Esophagus muscularis mucosa (tissue), 4 donors: Measurements from ENCODE around the gene GABRA4. TPM values are rescaled to one million over a fixed set of nuclear protein-coding genes. Genes with fewer than 3 reads are reported as not detected.

Experiments
- DNase-seq: peaks from one replicate; pipeline ENCODE4 v3.0.0-alpha.2; 2017; ENCODE audit errors: extremely low spot score
- H3K27ac ChIP-seq, 4 donors: fragments of 200-600 bp; sonication (generic); replicated peaks in 1 of 4; 1 replicate in 3 of 4; 2 replicates in 1 of 4; pipeline ENCODE4 v1.5.1; 2016 to 2019; ENCODE audit warnings: mild to moderate bottlenecking in 1 of 4
- H3K27me3 ChIP-seq, 4 donors: fragments of 200-600 bp; sonication (generic); one replicate each; pipeline versions ENCODE4 v1.5.1 to v1.6.0; 2016 to 2019
- H3K36me3 ChIP-seq, 4 donors: fragments of 200-600 bp; sonication (generic); one replicate each; pipeline ENCODE4 v1.5.1; 2016 to 2019
- H3K4me1 ChIP-seq, 4 donors: fragments of 200-600 bp; sonication (generic); one replicate each; pipeline ENCODE4 v1.5.1; 2016 to 2019
- H3K4me3 ChIP-seq, 4 donors: fragments of 200-600 bp; sonication (generic); 1 replicate in 2 of 4; 2 replicates in 2 of 4; pipeline ENCODE4 v1.5.1; 2016 to 2019; ENCODE audit warnings: mild to moderate bottlenecking in 4 of 4, moderate library complexity in 1 of 4
- H3K9me3 ChIP-seq, 4 donors: fragments of 200-600 bp; sonication (generic); 1 replicate in 3 of 4; 2 replicates in 1 of 4; pipeline ENCODE4 v1.5.1; 2016 to 2019
- EP300 ChIP-seq: sonication (generic); formaldehyde crosslinking; IDR thresholded peaks from one replicate; pipeline ENCODE4 v1.6.1; 2017; ENCODE audit warnings: antibody characterized with exemption
- POLR2A ChIP-seq: fragments of 450-650 bp; IDR thresholded peaks from one replicate; pipeline ENCODE4 v1.6.1; 2017; ENCODE audit warnings: antibody characterized with exemption, moderate library complexity, mild to moderate bottlenecking, low read depth
- POLR2AphosphoS5 ChIP-seq, 2 donors: sonication (generic); formaldehyde crosslinking; IDR thresholded peaks; one replicate each; pipeline ENCODE4 v1.6.1; 2017; ENCODE audit warnings: antibody characterized with exemption in 2 of 2
- WGBS: methylation state at CpG from one replicate; pipeline ENCODE4 v1.1.5; 2018; 5-methylcytosine and 5-hydroxymethylcytosine counted together
- intact Hi-C: fragments of 100-400 bp; cut with DNase I; formaldehyde crosslinking; loops from one replicate; pipeline ENCODE4 v1.15.1; 2023
- total RNA-seq, 4 donors: library from RNA; depleted of rRNA; stranded (reverse); fragments of >200 nt; gene quantifications; one replicate each; pipeline versions ENCODE4 v1.1.0 to v1.2.1, GENCODE V29; 2016
- TF ChIP-seq, protein P1 (sequence below), 3 experiments: fragments of 200-600 bp in 2 of 3; fragments of 450-650 bp in 1 of 3; sonication (generic) in 2 of 3; IDR thresholded peaks; one replicate each; pipeline ENCODE4 v1.5.1; 2017 to 2019; ENCODE audit warnings: antibody characterized with exemption in 3 of 3, mild to moderate bottlenecking in 2 of 3, moderate library complexity in 1 of 3

GABRA4 gene
- total RNA-seq, 4 donors from 2014 or later, result under 0.01 TPM; not detected in 2

DNA sequence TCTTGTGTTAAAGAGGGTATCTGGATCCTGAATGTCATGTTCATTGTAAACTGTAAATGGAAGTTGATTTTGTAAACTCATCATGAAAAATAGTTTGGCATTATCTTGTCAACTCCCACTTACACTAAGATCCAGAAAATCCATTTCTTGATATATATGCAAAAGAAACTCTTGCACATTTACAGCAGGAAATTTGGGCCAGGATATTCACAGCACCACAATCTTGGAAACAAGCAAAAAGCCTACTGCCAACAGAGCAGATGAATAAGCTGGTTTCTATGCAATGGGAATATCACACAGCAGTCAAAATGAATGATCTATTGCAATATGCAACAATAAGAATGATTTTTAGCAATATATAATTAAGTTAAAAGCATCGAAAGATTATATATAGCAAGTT lies 8.6 kb downstream of the GABRA4 start:
- WGBS, result 94% methylated on average over 1 of the region's 1 CpG
- Histone ChIP-seq H3K36me3 (no peaks in the 10 kb centered on the region), H3K9me3 (no peaks in the 10 kb centered on the region), H3K4me1 (no peaks in the 10 kb centered on the region), H3K27ac (no peak overlapping the region), H3K27me3 (no peaks in the 10 kb centered on the region), H3K4me3 (no peak overlapping the region)
- no peak for DNase-seq
- intact Hi-C loops, result no loop called here
- TF ChIP-seq, protein P1, sequence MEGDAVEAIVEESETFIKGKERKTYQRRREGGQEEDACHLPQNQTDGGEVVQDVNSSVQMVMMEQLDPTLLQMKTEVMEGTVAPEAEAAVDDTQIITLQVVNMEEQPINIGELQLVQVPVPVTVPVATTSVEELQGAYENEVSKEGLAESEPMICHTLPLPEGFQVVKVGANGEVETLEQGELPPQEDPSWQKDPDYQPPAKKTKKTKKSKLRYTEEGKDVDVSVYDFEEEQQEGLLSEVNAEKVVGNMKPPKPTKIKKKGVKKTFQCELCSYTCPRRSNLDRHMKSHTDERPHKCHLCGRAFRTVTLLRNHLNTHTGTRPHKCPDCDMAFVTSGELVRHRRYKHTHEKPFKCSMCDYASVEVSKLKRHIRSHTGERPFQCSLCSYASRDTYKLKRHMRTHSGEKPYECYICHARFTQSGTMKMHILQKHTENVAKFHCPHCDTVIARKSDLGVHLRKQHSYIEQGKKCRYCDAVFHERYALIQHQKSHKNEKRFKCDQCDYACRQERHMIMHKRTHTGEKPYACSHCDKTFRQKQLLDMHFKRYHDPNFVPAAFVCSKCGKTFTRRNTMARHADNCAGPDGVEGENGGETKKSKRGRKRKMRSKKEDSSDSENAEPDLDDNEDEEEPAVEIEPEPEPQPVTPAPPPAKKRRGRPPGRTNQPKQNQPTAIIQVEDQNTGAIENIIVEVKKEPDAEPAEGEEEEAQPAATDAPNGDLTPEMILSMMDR (IDR thresholded peaks at IDR 0.05), result no peak
- TF ChIP-seq POLR2AphosphoS5 (IDR thresholded peaks at IDR 0.05) (no peak), POLR2A (no peak)

DNA sequence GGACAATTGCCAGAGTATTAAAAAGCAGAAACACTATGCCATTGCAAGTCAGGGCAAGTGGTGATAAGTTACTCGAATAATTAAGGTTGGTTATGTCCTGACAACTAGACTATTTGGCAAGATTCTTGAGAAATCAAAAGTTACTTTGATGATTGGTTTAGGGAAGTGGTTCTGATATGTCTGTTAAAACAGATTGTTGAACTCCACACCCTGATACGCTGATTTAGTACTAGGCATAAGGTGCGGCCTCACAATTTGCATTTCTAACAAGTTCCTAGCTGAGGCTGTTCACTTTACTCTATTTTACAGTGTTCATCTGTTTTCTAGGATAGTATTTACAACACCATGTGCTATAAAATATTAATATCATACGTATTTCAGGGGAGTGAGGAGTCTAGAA lies 12.5 kb downstream of the GABRA4 start:
- no peaks in the 10 kb centered on the region for H3K36me3 ChIP-seq
- no peak for TF ChIP-seq POLR2AphosphoS5 (IDR thresholded peaks at IDR 0.05)
- no peak for TF ChIP-seq POLR2A
- TF ChIP-seq, protein P1 (IDR thresholded peaks at IDR 0.05), result no peak
- no peak for TF ChIP-seq EP300
- H3K4me3 ChIP-seq, result no peak overlapping the region
- H3K4me1 ChIP-seq, result no peaks in the 10 kb centered on the region
- H3K9me3 ChIP-seq, result no peaks in the 10 kb centered on the region
- no peak overlapping the region for H3K27ac ChIP-seq
- WGBS, result 84% methylated on average over 4 of the region's 4 CpGs
- DNase-seq, result no peak
- intact Hi-C loops, result no loop called here
- no peaks in the 10 kb centered on the region for H3K27me3 ChIP-seq

DNA sequence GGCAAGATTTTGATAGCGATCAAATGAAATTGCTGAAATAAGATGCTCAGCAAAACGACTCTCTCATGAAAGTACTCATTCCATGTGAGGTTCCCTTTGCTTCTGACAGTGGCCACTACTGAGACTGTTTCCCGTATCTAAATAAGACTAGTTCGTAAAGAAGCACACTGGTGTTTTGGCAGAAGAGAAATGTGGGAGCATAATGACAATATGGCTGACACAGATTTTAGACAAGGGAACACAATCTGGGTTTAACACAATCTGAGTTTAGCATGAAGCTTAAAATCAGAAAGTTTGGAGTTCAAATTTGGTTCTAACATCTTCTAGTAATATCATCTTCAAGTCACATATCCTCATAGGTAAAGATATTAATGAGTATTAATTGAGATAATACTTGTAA lies 13.7 kb downstream of the GABRA4 start:
- H3K27ac ChIP-seq, result no peak overlapping the region
- intact Hi-C loops, result no loop called here
- H3K4me1 ChIP-seq, result no peaks in the 10 kb centered on the region
- no peaks in the 10 kb centered on the region for H3K9me3 ChIP-seq
- 90% methylated on average over 4 of the region's 4 CpGs for WGBS
- no peak for DNase-seq
- H3K36me3 ChIP-seq, result no peaks in the 10 kb centered on the region
- TF ChIP-seq POLR2AphosphoS5 (IDR thresholded peaks at IDR 0.05) (no peak), EP300 (no peak), POLR2A (no peak)
- TF ChIP-seq, protein P1 (IDR thresholded peaks at IDR 0.05), result no peak
- H3K27me3 ChIP-seq, result no peaks in the 10 kb centered on the region
- H3K4me3 ChIP-seq, result no peak overlapping the region

DNA sequence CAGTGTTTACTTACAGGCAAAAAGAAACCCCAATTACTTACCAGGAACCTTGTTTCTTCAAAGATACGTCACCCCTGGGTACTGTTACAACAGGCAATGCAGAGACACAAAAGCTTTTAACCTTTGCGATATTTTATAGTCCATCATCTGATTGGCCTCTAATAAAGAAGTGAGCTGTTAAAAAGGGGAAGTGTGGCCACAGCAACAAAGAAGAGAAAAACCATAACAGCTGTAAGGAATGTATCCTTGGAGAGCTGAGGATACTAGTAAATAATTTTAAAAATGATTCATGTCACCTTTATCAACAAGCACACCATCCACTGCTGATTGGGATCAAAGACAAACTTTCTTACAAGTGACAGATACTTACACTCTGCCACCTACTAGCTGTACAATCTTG lies 14.1 kb downstream of the GABRA4 start:
- TF ChIP-seq, protein P1 (IDR thresholded peaks at IDR 0.05), result no peak
- no peak for TF ChIP-seq POLR2AphosphoS5 (IDR thresholded peaks at IDR 0.05)
- TF ChIP-seq EP300, result no peak
- Histone ChIP-seq H3K27me3 (no peaks in the 10 kb centered on the region), H3K4me3 (no peak overlapping the region), H3K9me3 (no peaks in the 10 kb centered on the region), H3K36me3 (no peaks in the 10 kb centered on the region), H3K4me1 (no peaks in the 10 kb centered on the region), H3K27ac (no peak overlapping the region)
- WGBS, result 89% methylated on average over 2 of the region's 2 CpGs
- intact Hi-C loops, result no loop called here
- no peak for DNase-seq

DNA sequence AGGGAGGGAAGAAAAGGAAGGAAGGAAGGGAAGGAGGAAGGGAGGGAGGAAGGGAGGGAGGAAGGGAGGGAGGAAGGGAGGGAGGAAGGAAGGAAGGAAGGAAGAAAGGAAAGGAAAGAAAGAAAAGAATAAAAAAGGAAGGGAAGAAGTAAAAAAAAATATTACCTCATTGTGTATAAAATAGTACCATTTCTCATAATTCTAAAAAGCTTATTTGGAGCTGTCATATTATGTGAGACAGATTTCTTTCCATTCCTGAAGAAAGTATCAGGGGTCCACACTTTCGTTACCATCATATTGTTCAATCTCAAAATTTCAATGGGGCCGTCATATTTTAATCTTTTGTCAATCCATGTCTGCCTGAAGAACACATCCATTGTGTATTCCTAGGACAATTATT lies 16.1 kb downstream of the GABRA4 start:
- 87% methylated on average over 2 of the region's 2 CpGs for WGBS
- no peak for DNase-seq
- intact Hi-C loops, result no loop called here

More for the DNA sequence above, 16.1 kb downstream of the GABRA4 start:
- Histone ChIP-seq H3K4me3 (no peak overlapping the region), H3K27ac (no peak overlapping the region), H3K4me1 (no peaks in the 10 kb centered on the region), H3K27me3 (no peaks in the 10 kb centered on the region), H3K36me3 (no peaks in the 10 kb centered on the region), H3K9me3 (no peaks in the 10 kb centered on the region)
- TF ChIP-seq, protein P1 (IDR thresholded peaks at IDR 0.05), result no peak
- no peak for TF ChIP-seq EP300
- no peak for TF ChIP-seq POLR2AphosphoS5 (IDR thresholded peaks at IDR 0.05)
- no peak for TF ChIP-seq POLR2A
